ENCODE data around the gene ANKRD65.

ANKRD65 gene

DNA sequence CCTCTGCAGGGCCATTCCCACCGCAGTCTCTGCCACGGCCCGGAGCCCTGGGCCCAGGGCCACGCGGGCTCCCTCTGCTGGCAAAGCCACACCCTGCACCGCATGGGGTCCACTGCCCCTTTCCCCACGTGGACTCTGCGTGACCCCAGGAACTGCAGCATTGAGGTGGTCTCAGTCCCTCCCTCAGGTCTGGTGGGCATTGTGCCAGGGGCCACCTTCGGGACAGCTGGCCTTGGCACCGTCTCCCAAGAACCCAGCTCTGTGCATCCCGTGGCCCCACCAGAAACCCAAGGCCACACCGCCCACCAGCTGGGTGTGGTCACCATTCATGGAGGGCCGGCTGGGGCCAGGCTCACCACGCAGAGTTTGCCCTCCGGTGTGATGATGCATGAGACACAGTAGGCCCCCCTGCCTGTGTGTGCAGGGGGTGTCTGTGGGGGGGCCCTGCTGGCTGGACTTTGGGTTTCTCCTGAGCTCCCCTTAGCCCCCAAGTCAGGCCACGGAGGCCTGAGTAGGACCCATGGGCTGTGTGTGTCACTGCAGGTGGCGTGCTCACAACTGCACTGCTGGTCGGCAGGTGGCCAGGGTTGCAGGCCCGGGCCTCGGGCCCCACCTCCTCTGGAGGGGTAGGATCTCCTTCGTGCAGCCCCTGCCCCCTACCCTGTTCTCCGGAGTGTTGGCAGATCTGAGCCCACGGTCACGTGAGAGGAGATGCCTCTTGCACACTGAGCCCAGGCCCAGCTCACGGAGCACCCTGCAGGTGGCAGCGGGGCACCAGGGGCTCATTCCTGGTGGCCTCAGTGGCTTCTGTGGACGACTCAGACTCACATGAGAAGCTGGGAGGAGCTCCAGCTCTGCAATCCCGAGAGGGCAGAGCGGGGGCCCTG, 20.2 kb upstream of the ANKRD65 start:
- peak; percentile 67 for DNase-seq

DNA sequence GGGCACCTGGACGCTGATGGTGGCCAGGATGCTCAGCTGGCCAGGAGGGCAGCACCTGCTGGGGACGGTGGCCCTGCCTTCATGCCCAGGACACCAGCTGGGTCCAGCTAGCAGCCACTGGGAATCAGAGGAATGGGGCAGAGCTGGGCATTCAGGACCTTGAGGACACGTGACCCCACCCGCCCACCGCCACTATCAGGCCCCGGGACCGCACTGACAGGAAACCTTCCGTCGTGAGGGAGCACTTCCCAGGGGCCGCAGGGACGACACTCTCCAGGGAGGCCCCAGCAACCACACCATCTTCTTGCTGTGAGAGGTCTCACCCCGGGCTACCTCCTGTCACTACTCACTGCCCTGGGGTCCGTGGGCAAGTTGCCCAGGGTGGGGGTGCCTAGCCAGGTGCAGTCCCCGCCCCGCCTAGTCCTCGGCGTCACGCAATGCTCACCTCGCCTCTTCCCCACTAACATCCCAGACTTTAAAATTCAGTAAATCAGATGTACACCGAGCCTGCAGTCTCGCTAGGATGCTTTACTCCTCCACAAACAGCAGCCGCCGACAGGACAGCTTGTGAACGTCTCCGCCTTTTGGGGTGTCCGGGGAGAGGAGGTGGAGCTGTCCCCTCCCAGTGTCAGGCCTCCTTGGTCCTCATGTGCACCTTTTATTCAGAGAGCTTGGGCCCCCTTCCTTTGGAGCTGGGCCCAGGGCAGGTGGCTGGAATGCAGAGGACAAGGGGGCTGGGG, 19.4 kb upstream of the ANKRD65 start:
- no peak for DNase-seq

DNA sequence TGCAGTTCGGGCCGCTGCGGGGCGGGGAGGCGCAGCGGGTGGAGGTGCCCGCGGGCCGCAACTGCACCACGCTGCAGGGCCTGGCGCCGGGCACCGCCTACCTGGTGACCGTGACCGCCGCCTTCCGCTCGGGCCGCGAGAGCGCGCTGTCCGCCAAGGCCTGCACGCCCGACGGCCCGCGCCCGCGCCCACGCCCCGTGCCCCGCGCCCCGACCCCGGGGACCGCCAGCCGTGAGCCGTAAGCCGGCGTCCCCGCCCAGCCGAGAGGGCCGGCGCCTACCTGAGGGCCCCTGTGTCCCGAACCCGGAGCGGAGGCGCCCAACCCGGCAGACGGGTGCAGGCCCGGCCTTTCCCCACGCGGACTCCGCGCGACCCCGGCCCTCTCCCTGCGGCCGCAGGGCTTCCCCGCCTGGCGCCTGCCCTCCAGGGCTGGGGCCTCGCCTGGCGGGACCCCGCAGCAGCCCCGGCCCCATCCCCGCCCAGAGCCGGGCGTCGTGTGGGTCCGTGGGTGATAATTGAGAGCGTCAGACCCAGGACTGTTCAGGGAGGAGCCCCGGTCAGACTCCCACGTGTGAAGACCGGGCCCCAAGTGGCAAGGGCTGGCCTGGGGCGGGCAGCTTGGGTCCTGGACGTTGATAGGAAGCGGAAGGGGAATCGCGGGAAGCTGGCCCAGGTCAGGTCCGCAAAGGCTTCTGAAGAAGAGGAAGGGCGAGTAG, 18.6 kb upstream of the ANKRD65 start:
- no peak for DNase-seq

DNA sequence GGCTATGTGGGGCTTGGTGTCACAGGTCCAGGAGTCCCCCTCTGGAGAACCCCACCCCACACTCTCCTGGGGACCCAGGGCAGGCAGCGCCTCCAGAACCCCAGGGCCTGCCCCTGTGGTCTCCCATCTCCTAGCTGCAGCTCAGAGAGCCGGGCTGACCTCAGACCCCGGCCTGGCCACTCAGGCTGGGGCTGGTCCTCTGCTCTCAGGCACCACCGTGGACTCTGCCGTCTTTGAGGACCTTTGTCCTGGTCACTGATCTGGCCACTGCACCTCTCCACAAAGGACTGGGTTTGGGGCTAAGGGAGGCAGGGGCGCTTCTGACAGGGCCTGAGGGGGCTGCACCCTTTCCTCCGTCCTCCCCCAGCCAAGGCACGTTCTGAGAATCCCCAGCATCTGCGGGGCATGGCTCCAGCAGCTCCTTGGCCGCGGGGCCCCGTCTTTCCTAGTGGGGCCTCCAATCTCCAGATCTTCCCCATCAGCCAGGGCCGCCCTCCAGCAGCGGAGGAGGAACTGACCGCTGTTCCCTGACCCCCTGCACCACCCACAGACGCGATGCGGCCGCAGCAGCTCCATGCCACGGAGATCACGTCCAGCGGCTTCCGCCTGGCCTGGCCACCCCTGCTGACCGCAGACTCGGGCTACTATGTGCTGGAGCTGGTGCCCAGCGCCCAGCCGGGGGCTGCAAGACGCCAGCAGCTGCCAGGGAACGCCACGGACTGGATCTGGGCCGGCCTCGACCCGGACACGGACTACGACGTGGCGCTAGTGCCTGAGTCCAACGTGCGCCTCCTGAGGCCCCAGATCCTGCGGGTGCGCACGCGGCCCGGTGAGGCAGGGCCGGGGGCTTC, 17.7 kb upstream of the ANKRD65 start:
- DNase-seq: no peak

GRCh38 chr1:1437904-1438376, 16.9 kb upstream of the ANKRD65 start:
- DNase-seq: no peak

DNA sequence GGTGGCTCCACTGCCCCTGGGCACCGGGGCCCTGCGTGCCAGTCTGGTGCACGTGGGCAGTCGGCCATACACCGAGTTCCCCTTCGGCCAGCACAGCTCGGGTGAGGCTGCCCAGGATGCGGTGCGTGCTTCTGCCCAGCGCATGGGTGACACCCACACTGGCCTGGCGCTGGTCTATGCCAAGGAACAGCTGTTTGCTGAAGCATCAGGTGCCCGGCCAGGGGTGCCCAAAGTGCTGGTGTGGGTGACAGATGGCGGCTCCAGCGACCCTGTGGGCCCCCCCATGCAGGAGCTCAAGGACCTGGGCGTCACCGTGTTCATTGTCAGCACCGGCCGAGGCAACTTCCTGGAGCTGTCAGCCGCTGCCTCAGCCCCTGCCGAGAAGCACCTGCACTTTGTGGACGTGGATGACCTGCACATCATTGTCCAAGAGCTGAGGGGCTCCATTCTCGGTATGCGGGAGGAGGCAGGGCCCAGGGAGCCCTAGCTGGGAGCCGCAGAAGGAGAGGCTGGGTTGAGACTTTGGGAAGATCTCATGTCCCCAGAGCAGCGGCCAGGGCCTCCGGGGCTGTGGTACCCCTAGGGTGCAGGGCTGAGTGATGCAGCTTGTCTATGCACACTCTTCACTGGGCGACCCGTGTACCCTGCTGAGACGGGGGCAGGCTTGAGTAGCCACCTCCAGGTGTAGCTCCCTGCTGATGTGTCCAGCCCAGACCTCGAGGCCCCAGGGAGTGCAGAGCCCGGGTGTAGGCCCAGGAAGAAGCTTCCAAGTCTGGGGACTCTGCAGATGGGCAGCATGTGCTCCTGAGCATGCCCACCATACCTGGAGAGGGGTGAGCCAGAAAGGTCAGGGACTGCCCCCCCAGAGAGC, 16.2 kb upstream of the ANKRD65 start:
- no peak for DNase-seq

DNA sequence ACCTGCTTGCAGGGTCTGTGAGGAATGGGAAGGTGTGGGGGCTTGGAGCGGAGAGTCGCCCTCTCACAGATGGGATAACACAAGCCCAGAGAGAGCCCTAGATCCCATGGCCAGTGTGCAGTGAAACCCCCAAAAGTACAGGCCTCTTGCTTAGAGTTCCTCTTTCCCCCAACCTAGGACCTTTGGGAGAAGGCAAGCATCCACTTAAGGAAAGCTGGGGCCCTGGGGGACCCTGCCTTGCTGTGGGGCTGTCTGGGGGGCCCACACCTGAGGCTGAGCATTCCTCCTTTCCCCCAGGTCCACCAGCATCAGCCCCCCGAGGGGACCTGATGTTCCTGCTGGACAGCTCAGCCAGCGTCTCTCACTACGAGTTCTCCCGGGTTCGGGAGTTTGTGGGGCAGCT, 15.6 kb upstream of the ANKRD65 start:
- DNase-seq: no peak

- no peak for DNase-seq
These were observed 15.0 kb upstream of the ANKRD65 start for GRCh38 chr1:1435911-1436629.

DNA sequence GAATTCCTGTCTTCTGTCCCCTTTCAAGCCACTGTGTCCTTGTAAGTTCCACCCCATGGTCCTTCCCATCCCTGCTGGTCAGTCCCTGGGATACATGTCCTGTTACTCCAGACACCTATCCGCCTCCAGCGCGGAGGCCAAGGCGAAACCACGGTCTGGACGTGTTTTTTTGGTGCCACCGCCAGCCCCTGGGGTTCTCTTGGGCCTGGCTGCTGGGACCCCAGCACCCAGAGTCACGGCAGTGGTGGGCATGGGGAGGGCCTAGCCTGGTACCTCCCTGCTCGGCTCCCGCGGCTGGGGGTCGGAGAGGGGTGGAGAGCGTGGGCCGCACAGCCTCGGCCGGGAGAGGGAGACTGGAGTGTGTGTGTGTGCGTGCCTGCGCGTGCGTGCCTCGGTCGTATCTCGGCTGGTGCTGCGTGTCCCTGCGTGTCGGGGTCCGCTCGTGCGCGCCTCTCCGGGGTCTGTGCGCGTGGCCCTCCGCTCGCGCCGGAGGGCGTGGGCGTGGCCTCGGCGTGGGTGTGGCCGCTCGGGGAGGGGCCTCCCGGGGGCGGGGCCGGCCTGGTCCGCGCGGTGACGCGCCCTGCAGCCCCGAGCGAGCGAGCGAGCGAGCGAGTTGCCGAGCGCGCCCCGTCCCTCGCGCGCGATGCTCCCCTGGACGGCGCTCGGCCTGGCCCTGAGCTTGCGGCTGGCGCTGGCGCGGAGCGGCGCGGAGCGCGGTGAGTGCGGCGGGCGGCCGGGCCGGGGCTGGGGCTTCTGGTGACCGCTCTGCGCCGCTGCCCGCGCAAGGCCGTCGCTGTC, 14.2 kb upstream of the ANKRD65 start, which contains the start of gene VWA1:
TSS of gene VWA1 (plus strand) at position 585 of the 798 bp plus-strand sequence. CDS start at position 644, 59 bp downstream.
- DNase-seq: peak; percentile 72

- DNase-seq: no peak
These were observed 13.7 kb upstream of the ANKRD65 start for GRCh38 chr1:1434824-1435105.

DNA sequence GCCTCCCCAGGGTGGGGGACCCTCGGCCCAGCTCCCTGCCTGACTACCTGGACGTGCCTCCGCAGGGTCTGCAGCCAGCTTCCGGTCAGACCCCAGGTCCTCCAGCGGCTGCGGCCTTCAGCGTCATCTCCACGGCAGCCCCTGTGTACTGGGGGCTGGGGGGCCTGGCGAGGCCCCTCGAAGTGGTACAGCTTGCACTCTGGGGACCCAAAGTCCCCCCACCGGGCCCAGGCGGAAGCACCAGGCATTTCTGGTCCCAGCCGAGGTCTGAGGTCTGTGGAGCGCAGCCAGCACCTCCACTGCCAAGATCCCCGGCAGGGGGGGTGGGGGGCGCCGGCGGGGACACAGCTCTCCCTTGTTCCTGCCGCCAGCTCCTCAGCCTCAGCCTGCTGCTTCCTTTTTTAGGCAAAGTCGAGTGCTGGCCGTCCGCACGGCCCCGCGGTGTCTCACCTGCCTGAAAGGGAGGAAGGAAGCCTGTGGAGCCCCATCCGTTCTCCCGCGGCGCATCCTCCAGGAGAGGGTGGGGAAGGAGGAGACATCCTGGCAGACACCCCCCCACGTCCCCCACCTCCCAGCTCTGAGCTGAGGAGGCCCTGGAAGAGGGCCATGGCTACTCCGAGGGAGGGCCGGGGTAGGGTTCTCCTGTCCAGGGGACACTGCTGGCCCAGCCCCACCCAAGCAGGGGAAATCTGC, 13.2 kb upstream of the ANKRD65 start:
- DNase-seq: no peak

DNA sequence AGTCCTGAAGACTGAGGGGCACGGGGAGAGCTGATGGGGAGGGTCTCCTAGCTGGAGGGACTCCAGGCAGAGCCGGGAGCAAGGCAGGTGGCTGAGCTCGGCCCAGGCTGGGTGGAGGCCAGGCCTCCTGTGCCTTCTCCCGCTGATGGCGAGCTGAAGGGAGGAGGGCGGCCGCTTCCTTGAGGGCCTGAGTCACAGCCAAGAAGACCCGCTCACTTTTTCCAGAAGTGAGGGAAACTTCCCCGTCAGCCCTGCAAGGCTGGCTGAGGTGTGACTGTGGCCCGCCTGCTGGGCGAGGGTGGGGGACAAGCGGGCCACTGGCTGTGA, 12.7 kb upstream of the ANKRD65 start:
- peak; percentile 56 for DNase-seq

DNA sequence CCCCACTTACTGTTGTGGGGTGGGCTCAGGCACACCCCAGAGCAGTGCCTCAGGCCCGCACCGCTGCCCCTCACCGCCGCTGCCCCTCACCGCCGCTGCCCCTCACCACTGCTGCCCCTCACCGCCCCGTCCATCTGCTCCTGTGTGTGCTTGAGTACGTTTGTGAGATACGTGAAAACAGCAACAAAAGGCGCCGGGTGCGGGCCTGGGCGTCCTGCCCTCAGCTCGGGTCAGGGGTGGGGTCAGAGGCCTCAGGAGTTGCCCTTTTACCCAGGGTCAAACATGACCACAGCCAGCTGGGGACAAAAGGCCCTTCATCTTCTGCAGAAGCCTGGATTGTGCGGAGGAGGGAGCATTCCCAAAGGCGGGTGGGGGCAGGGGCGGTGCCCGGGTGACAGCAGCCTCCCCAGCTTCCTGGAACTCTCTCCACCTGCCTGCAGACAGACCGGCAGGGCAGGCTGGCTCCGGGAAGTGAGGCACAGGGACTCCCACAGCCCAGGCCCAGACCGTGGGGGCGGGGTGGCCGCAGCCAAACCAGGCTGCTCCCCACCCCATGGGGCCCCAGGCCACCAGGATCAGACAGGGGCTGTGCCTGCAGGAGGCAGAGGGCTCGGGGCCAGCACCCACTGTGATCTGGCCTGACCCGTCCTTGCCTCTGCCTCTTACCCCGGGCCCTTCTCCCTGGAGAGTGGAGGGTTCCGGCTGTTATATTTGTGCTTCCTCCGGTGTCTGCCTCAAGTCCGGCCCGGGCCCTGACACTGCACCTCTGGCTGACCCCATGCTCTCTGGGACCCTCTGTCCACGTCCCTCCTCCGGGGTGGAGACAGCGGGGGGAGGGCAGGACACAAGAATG, 12.1 kb upstream of the ANKRD65 start:
- no peak for DNase-seq

- DNase-seq: no peak
These were observed 11.3 kb upstream of the ANKRD65 start for GRCh38 chr1:1432274-1432950.

DNA sequence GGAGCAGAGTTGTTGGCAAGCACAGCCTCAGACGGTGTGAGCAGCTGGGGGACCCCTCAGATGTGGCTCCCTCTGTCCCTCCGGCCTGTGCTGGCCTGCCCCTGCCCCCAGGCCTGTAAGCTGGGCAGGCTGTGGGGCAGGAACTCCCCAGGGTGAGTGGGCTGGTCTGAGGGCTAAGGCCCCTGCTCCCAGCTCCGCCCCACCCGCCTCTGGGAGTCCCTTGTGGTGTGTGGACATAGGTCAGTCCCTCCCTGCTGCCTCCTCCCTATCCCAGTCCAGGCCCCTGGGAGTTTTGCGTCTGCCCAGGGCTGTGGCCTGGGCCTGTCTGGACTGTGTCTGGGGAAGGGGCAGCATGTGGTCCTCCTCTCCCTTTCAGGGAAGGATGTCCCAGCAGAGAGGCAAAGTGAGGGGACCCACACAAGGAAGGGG, 10.8 kb upstream of the ANKRD65 start:
- no peak for DNase-seq

DNA sequence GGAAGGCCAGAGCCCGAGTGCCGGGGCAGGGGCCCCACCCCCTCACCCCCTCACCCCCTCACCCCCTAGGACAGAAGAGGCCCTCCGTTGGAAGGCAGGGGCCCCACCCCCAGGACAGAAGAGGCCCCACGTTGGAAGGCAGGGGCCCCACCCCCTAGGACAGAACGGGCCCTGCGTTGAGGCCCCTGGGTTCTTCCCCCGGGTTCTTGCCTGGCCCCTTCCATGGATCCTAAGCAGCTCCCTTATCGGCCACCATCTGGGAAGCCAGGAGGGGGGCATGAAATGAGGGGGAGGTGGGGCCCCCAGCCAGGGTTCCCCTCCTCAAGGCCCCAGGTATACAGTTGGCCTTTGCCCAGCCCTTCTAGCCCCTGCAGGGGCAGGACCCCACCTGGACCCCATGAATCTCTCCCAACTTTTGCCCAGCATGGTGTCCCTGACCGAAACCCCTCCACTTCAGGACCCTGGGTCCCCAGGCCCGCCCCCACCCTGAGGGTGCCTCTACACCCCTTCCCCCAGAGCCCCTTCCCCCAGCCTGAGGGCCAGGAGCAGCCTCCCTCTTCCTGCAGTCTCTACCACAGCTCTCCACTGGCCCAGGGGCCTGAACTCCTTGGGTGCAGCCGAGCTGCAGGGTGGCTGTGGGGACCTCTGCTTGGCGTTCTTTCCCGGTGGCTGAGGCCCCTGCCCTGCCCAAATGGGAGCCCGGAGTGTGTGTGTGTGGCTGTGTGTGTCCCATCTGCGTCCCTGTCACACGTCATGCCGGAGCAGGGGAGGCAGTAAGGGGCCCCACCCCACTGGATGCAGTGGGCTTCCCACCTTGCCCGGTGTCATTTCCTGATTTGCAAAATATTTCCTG, 10.1 kb upstream of the ANKRD65 start:
- no peak for DNase-seq
